Measurements from ENCODE around the gene DTX1.

- TF ChIP-seq CTCF (IDR thresholded peaks at IDR 0.05; ENCODE audit: extremely low read depth in 1 of 2, insufficient read depth in 1 of 2, low read depth in 1 of 2, low read length in 2 of 2): no peak
- TF ChIP-seq EZH2 (IDR thresholded peaks at IDR 0.05; ENCODE audit: borderline replicate concordance, low read depth, low read length, severe bottlenecking): no peak
- TF ChIP-seq FOS (IDR thresholded peaks at IDR 0.05; ENCODE audit: borderline replicate concordance, insufficient read depth, low read length): no peak
- TF ChIP-seq POLR2AphosphoS5 (IDR thresholded peaks at IDR 0.05; ENCODE audit: insufficient read depth, low read depth, low read length): no peak
- no peak for TF ChIP-seq GATA2 (IDR thresholded peaks at IDR 0.05; ENCODE audit: insufficient read depth, insufficient read length, low read depth, low read length)
- no peak for TF ChIP-seq POLR2A (IDR thresholded peaks at IDR 0.05; ENCODE audit: low read depth, low read length)
These were observed 4.8 kb upstream of the DTX1 start for GRCh38 chr12:113051759-113052158.
